Spleen (tissue), 11 donors: ENCODE results near the gene EPHX1. TPM values are rescaled to one million over a fixed set of nuclear protein-coding genes. Genes with fewer than 3 reads are reported as not detected.
"Not testable (repeated sequence)": the region's sequence is repeated elsewhere in the genome, so short reads cannot be mapped to it uniquely, and the experiment has no call there.

Experiments
- DNase-seq: peaks from one replicate; pipeline ENCODE4 v3.0.0-alpha.2; 2020
- H3K27ac ChIP-seq, 8 donors: fragments of 200-600 bp; sonication (generic) in 7 of 8; 1 replicate in 4 of 8; 2 replicates in 4 of 8; pipeline versions ENCODE4 v1.5.0 to v1.8.0; 2016 to 2021; ENCODE audit warnings: inconsistent platforms in 4 of 8, mild to moderate bottlenecking in 4 of 8, moderate library complexity in 1 of 8
- H3K27me3 ChIP-seq, 7 donors: fragments of 200-600 bp; sonication (generic) in 6 of 7; replicated peaks in 1 of 7; 1 replicate in 4 of 7; 2 replicates in 3 of 7; pipeline versions ENCODE4 v1.5.0 to v1.8.0; 2016 to 2021; ENCODE audit warnings: inconsistent platforms in 3 of 7, mild to moderate bottlenecking in 1 of 7
- H3K36me3 ChIP-seq, 6 donors: fragments of 200-600 bp; sonication (generic) in 5 of 6; 1 replicate in 4 of 6; 2 replicates in 2 of 6; pipeline versions ENCODE4 v1.5.0 to v1.8.0; 2016 to 2021; ENCODE audit warnings: inconsistent platforms in 2 of 6
- H3K4me1 ChIP-seq, 6 donors: fragments of 200-600 bp; sonication (generic) in 5 of 6; 1 replicate in 3 of 6; 2 replicates in 3 of 6; pipeline versions ENCODE4 v1.5.0 to v1.8.0; 2016 to 2021; ENCODE audit warnings: inconsistent platforms in 3 of 6
- H3K4me3 ChIP-seq, 8 donors: fragments of 200-600 bp; sonication (generic) in 7 of 8; 1 replicate in 4 of 8; 2 replicates in 4 of 8; pipeline versions ENCODE4 v1.5.0 to v1.8.0; 2016 to 2021; ENCODE audit warnings: inconsistent platforms in 4 of 8, mild to moderate bottlenecking in 4 of 8, moderate library complexity in 2 of 8
- H3K9me3 ChIP-seq, 8 donors: fragments of 200-600 bp; sonication (generic) in 7 of 8; 1 replicate in 4 of 8; 2 replicates in 4 of 8; pipeline versions ENCODE4 v1.5.0 to v1.8.0; 2016 to 2021; ENCODE audit warnings: inconsistent platforms in 4 of 8
- POLR2A ChIP-seq, 3 donors: fragments of 450-650 bp; IDR thresholded peaks; one replicate each; pipeline ENCODE4 v1.5.1; 2017; ENCODE audit warnings: antibody characterized with exemption in 3 of 3, mild to moderate bottlenecking in 1 of 3
- POLR2AphosphoS5 ChIP-seq, 3 donors: sonication (generic); formaldehyde crosslinking; IDR thresholded peaks; one replicate each; pipeline ENCODE4 v1.5.1; 2017; ENCODE audit warnings: antibody characterized with exemption in 3 of 3
- WGBS, 5 donors: extraction: QIAGEN DNeasy Blood & Tissue Kit in 3 of 5; methylation state at CpG; one replicate each; pipeline versions ENCODE4 v1.1.5 to v1.1.7; 2013 to 2018; 5-methylcytosine and 5-hydroxymethylcytosine counted together
- intact Hi-C: fragments of 100-400 bp; cut with DNase I; formaldehyde crosslinking; loops from one replicate; pipeline ENCODE4 v1.15.0; 2023; ENCODE audit warnings: low total_unique reads
- polyA plus RNA-seq, 3 donors: library from polyadenylated mRNA; stranded (reverse); fragments of 200-250 nt; gene quantifications; one replicate each; pipeline ENCODE4 v1.2.1, GENCODE V29; 2013
- total RNA-seq, 7 donors: library from RNA; depleted of rRNA in 3 of 7; stranded (reverse); fragments of >200 nt in 3 of 7; fragmentation: NEBNext Ultra II Directional in 4 of 7; extraction: Animal tissue kit (Norgen Biotek cat#: 25700) in 4 of 7; gene quantifications; one replicate each; pipeline versions ENCODE4 v1.1.0 to v1.2.1, GENCODE V29; 2016 to 2021
- TF ChIP-seq, protein P1 (sequence below), 11 experiments: fragments of 200-600 bp in 7 of 11; fragments of 450-650 bp in 4 of 11; sonication (generic) in 4 of 11; IDR thresholded peaks in 8 of 11; conservative IDR thresholded peaks in 3 of 11; 1 replicate in 7 of 11; 2 replicates in 4 of 11; pipeline versions ENCODE4 v1.4.0 to v1.8.0; 2016 to 2021; ENCODE audit warnings: antibody characterized with exemption in 11 of 11, inconsistent platforms in 4 of 11, mild to moderate bottlenecking in 1 of 11
- donor health status: healthy with polysubstance abuse.
- donor health status: DM: no; HTN: no; CAD: no; lungs with moderate emphysema.
- donor health status: DM: no; HTN: no; CAD: no.
- donor health status: Bipolar disorder and iron deficiency.
- donor health status: healthy.
- donor health status: DM: no; HTN: no; CAD: no.
- donor health status: DM: yes; HTN: yes; CAD: no.

EPHX1 gene
- total and polyA plus RNA-seq, 10 donors, result 3.9 to 92.8 (median 43.9) TPM

DNA sequence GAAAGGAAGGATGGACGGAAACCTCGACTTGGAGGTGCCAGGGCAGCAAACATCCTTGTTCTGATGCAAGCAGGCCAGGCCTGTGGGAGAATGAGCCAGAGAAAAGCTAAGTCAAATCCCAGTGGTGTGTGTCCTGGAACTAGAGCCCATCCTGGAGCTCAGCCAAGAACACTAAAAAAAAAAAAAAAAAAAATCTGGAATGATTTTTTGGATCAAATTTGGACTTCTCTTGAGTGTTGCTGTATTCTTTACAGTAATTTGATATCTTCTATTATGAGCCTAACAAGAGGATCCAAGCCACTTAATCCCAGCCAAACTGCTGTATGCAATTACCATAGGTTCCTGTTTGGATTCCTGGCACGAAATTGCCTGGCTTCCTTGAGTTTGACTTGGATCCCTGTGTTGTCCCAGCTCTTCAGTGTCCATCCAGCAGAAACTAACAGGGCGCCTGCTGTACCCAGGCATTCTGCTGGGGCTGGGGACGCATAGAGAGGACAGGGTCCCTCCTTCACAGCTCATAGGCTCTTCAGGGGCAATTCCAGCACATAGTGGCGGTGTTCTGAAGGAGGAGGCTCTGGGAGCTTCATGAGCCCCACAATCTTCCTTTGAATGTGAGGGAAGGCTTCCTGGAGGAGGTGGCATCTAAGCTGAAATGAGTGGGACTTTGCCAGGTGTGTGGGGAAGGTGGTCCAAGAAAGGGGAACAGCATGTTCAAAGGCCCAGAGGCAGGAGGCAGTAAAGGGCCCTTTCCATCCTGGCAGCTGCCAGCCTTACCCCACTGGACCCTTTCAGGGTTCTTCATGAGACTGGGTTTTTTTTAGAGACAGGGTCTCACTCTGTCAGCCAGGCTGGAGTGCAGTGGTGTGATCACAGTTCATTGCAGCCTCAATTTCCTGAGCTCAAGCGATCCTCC lies 24.7 kb downstream of the EPHX1 start:
- H3K27ac ChIP-seq, result peak overlapping the region in 4 of 8 donors; percentile 6 to 29 (median 20)
- peaks cover 0 to 23% (median 0%) of the 10 kb centered on the region in 6 donors for H3K4me1 ChIP-seq
- no peaks in the 10 kb centered on the region for H3K27me3 ChIP-seq
- H3K9me3 ChIP-seq, result no peaks in the 10 kb centered on the region
- peaks cover 0 to 56% (median 7%) of the 10 kb centered on the region in 6 donors for H3K36me3 ChIP-seq
- DNase-seq, result peak; percentile 31
- 73 to 86% (median 78%) methylated on average over 7 of the region's 7 CpGs for WGBS, 5 donors
- no peak overlapping the region for H3K4me3 ChIP-seq
- intact Hi-C loops, result no loop called here
- peak in 1 of 3 donors; percentile 4 for TF ChIP-seq POLR2AphosphoS5 (IDR thresholded peaks at IDR 0.05)
- no peak for TF ChIP-seq POLR2A (IDR thresholded peaks at IDR 0.05)

- peak; percentile 56 for DNase-seq
- Histone ChIP-seq H3K27ac (no peak overlapping the region), H3K9me3 (no peaks in the 10 kb centered on the region), H3K4me3 (no peak overlapping the region), H3K36me3 (peaks cover 0 to 55% (median 5%) of the 10 kb centered on the region in 6 donors), H3K27me3 (no peaks in the 10 kb centered on the region), H3K4me1 (peaks cover 0 to 23% (median 0%) of the 10 kb centered on the region in 6 donors)
- intact Hi-C loops, result no loop called here
- WGBS, 5 donors, result 57 to 81% (median 67%) methylated on average over 3 of the region's 3 CpGs
- TF ChIP-seq POLR2AphosphoS5 (IDR thresholded peaks at IDR 0.05), result no peak
- TF ChIP-seq, protein P1, sequence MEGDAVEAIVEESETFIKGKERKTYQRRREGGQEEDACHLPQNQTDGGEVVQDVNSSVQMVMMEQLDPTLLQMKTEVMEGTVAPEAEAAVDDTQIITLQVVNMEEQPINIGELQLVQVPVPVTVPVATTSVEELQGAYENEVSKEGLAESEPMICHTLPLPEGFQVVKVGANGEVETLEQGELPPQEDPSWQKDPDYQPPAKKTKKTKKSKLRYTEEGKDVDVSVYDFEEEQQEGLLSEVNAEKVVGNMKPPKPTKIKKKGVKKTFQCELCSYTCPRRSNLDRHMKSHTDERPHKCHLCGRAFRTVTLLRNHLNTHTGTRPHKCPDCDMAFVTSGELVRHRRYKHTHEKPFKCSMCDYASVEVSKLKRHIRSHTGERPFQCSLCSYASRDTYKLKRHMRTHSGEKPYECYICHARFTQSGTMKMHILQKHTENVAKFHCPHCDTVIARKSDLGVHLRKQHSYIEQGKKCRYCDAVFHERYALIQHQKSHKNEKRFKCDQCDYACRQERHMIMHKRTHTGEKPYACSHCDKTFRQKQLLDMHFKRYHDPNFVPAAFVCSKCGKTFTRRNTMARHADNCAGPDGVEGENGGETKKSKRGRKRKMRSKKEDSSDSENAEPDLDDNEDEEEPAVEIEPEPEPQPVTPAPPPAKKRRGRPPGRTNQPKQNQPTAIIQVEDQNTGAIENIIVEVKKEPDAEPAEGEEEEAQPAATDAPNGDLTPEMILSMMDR (IDR thresholded peaks at IDR 0.05 in 8 of 11, conservative IDR thresholded peaks at IDR 0.05 in 3 of 11), result no peak
- TF ChIP-seq POLR2A (IDR thresholded peaks at IDR 0.05), result no peak
These were observed 25.9 kb downstream of the EPHX1 start for GRCh38 chr1:225835856-225836255.

- H3K27ac ChIP-seq, intact Hi-C loops, H3K27me3 ChIP-seq, H3K9me3 ChIP-seq, H3K4me3 ChIP-seq: not testable (repeated sequence)
- Histone ChIP-seq H3K4me1 (peaks cover 0 to 23% (median 0%) of the 10 kb centered on the region in 6 donors), H3K36me3 (peaks cover 0 to 50% (median 5%) of the 10 kb centered on the region in 6 donors)
- WGBS, 5 donors, result 86 to 91% (median 91%) methylated on average over 4 of the region's 4 CpGs
- DNase-seq, result peak; percentile 7
These were observed 26.4 kb downstream of the EPHX1 start for GRCh38 chr1:225836296-225836695.

DNA sequence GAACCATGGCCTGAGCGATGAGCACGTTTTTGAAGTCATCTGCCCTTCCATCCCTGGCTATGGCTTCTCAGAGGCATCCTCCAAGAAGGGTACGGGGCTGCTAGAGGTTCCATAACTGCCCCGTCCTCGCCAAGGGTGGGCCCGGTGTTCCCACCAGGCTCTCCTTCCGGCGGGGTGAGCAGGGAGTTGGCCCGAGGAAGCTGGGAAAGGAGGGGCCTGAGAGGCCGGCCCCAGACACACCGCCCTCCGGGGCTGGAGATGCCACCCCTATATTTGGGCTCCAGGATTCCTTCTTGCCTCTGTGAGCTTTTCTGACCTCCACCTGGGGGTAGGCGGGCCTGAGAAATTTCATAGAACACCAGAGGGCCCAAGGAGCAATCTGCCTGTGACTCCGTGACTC lies 28.9 kb downstream of the EPHX1 start:
- Histone ChIP-seq H3K4me1 (peaks cover 0 to 39% (median 0%) of the 10 kb centered on the region in 6 donors), H3K9me3 (no peaks in the 10 kb centered on the region), H3K27ac (no peak overlapping the region), H3K4me3 (no peak overlapping the region), H3K36me3 (peaks cover 0 to 48% (median 3%) of the 10 kb centered on the region in 6 donors), H3K27me3 (no peaks in the 10 kb centered on the region)
- 88 to 93% (median 91%) methylated on average over 8 to 14 of the region's 14 CpGs for WGBS, 5 donors
- TF ChIP-seq POLR2AphosphoS5 (IDR thresholded peaks at IDR 0.05) (peak in 2 of 3 donors; percentile 11 to 71), POLR2A (IDR thresholded peaks at IDR 0.05) (no peak)
- TF ChIP-seq, protein P1 (IDR thresholded peaks at IDR 0.05 in 8 of 11, conservative IDR thresholded peaks at IDR 0.05 in 3 of 11), result no peak
- DNase-seq, result no peak
- intact Hi-C loops, result no loop called here

- Histone ChIP-seq H3K9me3 (no peaks in the 10 kb centered on the region), H3K27ac (no peak overlapping the region), H3K4me1 (peaks cover 0 to 30% (median 0%) of the 10 kb centered on the region in 6 donors), H3K4me3 (no peak overlapping the region), H3K36me3 (peaks cover 0 to 62% (median 8%) of the 10 kb centered on the region in 6 donors), H3K27me3 (no peaks in the 10 kb centered on the region)
- WGBS, 5 donors, result 85 to 100% (median 95%) methylated on average over 1 of the region's 1 CpG
- intact Hi-C loops, result loop anchor here (10.0 kb wide), 1 partner anchor 65 kb away; no protein-coding TSS in a partner anchor
- TF ChIP-seq, protein P1 (IDR thresholded peaks at IDR 0.05 in 8 of 11, conservative IDR thresholded peaks at IDR 0.05 in 3 of 11), result no peak
- TF ChIP-seq POLR2AphosphoS5 (IDR thresholded peaks at IDR 0.05) (no peak), POLR2A (IDR thresholded peaks at IDR 0.05) (no peak)
- DNase-seq, result peak; percentile 41
These were observed 30.3 kb downstream of the EPHX1 start for GRCh38 chr1:225840223-225840610.
